Measurements from ENCODE around the gene MRTFB.
"Not testable (repeated sequence)": the region's sequence is repeated elsewhere in the genome, so short reads cannot be mapped to it uniquely, and the experiment has no call there.

Gene MRTFB

DNA sequence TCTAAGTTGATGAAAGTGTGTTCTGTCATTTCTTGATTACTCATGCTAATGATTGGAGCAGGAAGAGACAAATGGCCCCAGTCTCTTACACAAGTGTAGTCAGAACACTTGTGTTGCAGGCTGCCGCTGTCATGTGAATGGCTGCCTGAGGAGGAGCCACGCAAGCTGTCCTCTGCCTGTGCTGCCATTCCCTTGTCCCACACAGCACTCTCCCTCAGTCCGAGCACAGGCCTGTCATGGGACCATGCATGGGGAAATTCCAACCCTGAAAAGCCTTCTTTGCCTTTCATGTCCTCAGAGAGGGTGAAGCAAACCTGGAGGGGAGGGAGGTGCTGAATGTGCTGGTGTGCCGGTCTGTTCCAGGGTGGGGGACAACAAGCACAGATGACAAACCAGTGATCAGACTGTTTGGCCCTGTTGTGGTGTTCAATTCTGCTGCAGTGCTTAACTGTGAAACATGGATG is 109.4 kb downstream of the MRTFB start:
- ChIA-PET POLR2A (no interaction called here), CTCF (no interaction called here)
- TF ChIP-seq CTCF (IDR thresholded peaks at IDR 0.05; ENCODE audit: insufficient read depth, low read length, missing control alignments) = no peak
- H3K4me3 ChIP-seq (ENCODE audit: low read depth, low read length) = no peak overlapping the region
- DNase-seq (ENCODE audit: low read depth, low spot score) = no peak

- no peak for TF ChIP-seq CTCF (IDR thresholded peaks at IDR 0.05; ENCODE audit: insufficient read depth, low read length, missing control alignments)
- ChIA-PET POLR2A (no interaction called here), CTCF (interaction anchor here (0.6 to 0.7 kb wide), 2 partner anchors 170 to 262 kb away, joined by 3 read pairs; partner anchors contain the start of gene ERCC4)
- H3K4me3 ChIP-seq (ENCODE audit: low read depth, low read length) = no peak overlapping the region
- peak; percentile 81 for DNase-seq (ENCODE audit: low read depth, low spot score)
These were observed 110.4 kb downstream of the MRTFB start for GRCh38 chr16:14181371-14182050.

DNA sequence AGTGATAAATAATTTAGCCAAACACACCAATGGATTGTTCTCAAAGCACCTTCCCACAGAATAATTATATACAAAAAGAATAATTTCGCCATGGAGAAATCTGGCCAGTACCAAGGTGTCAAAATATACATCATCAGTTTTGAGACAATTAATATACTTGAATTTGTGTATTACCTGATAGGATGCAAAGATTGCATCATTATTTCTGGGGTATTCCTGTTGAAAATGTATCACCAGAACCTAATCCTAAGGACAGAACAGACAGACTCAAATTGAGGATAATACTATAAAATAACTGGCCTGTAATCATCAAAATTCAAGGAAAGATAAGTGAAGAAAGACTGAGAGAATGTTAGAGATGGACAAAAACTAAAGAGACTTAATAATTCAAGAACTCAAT is 111.9 kb downstream of the MRTFB start:
- no peak for DNase-seq (ENCODE audit: low read depth, low spot score)
- no peak for TF ChIP-seq CTCF (IDR thresholded peaks at IDR 0.05; ENCODE audit: insufficient read depth, low read length, missing control alignments)
- POLR2A ChIA-PET = no interaction called here
- no peak overlapping the region for H3K4me3 ChIP-seq (ENCODE audit: low read depth, low read length)
- CTCF ChIA-PET = interaction anchor here (0.8 to 1.0 kb wide), 2 partner anchors 8 to 259 kb away, joined by 3 read pairs; no protein-coding TSS in a partner anchor

DNA sequence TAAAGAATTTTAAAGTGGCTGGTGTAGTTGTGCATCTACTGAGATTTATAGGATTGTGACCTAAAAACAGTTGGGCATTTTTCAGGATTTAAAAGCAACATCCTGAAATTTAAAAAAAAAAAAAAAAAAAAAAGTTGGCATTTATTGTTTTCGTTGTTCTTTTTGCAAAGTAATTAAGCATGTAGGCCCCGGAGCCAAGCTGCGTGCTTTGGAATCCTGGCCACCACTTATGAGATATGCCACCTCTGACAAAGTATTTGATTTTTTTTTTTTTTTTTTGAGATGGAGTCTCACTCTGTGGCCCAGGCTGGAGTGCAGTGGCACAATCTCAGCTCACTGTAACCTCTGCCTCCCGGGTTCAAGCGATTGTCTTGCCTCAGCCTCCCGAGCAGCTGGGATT is 112.8 kb downstream of the MRTFB start:
- CTCF ChIA-PET = interaction anchor here (1.1 to 4.8 kb wide), 2 partner anchors 222 to 265 kb away, joined by 3 to 27 read pairs; partner anchors contain the start of gene ERCC4
- H3K4me3 ChIP-seq (ENCODE audit: low read depth, low read length); DNase-seq (ENCODE audit: low read depth, low spot score); POLR2A ChIA-PET: not testable (repeated sequence)

GRCh38 chr16:14186007-14186794 is 115.1 kb downstream of the MRTFB start:
- DNase-seq (ENCODE audit: low read depth, low spot score) = no peak
- ChIA-PET CTCF (interaction anchor here (0.7 to 4.8 kb wide), 13 partner anchors 10 to 267 kb away, joined by 3 to 27 read pairs (median 4); partner anchors contain the start of gene ERCC4), POLR2A (interaction anchor here (0.6 to 1.0 kb wide), 5 partner anchors 13 to 250 kb away, joined by 3 to 6 read pairs (median 3); no protein-coding TSS in a partner anchor)

DNA sequence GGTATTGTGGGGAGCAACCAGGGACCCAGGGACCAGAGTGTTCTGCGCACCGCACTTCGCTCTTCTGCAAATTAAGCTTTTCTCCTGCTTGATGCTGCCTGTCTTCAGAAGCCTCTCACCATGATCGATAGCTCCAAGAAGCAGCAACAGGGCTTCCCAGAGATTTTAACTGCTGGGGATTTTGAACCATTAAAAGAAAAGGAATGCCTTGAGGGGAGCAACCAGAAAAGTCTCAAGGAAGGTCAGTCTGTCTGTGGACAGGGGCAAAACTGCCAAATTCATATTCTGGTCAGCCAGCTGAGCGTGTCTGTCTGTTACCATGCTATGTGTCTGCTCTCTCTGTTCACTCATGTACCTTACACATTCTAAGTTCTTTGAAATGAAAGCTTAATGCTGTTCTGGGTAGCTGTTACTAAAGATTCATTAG is 115.7 kb downstream of the MRTFB start:
- CTCF ChIA-PET = interaction anchor here (0.7 to 4.8 kb wide), 11 partner anchors 9 to 268 kb away, joined by 3 to 27 read pairs (median 4); partner anchors contain the start of gene ERCC4

More at GRCh38 chr16:14186007-14186794, 115.1 kb downstream of the MRTFB start:
- peak; percentile 47 for TF ChIP-seq CTCF (IDR thresholded peaks at IDR 0.05; ENCODE audit: insufficient read depth, low read length, missing control alignments)
- H3K4me3 ChIP-seq (ENCODE audit: low read depth, low read length) = peak overlapping the region; percentile 58

More for the DNA sequence above, 115.7 kb downstream of the MRTFB start:
- H3K4me3 ChIP-seq (ENCODE audit: low read depth, low read length) = peak overlapping the region; percentile 58
- DNase-seq (ENCODE audit: low read depth, low spot score) = no peak
- POLR2A ChIA-PET = interaction anchor here (0.6 to 1.0 kb wide), 5 partner anchors 13 to 250 kb away, joined by 3 to 6 read pairs (median 3); no protein-coding TSS in a partner anchor
- no peak for TF ChIP-seq CTCF (IDR thresholded peaks at IDR 0.05; ENCODE audit: insufficient read depth, low read length, missing control alignments)
